Adipocyte (in vitro differentiated cells): ENCODE measurements around the gene HTRA2.

Source experiments
- DNase-seq: peaks from one replicate; pipeline ENCODE4 v3.0.0-alpha.2; 2015; ENCODE audit warnings: low read depth
- H3K27me3 ChIP-seq: replicated peaks from 2 replicates; pipeline ENCODE4 v1.7.0; 2013; ENCODE audit warnings: mild to moderate bottlenecking, low read length, moderate library complexity; ENCODE audit not compliant: control insufficient read depth, insufficient read depth
- H3K36me3 ChIP-seq: 2 replicates; pipeline ENCODE4 v1.7.0; 2013; ENCODE audit warnings: low read length, mild to moderate bottlenecking, moderate library complexity; ENCODE audit not compliant: control insufficient read depth, insufficient read depth, severe bottlenecking
- H3K4me1 ChIP-seq: 2 replicates; pipeline ENCODE4 v1.7.0; 2013; ENCODE audit warnings: mild to moderate bottlenecking, low read length, moderate library complexity; ENCODE audit not compliant: control insufficient read depth, insufficient read depth
- H3K4me3 ChIP-seq: 2 replicates; pipeline ENCODE4 v1.7.0; 2013; ENCODE audit warnings: mild to moderate bottlenecking, low read length, moderate library complexity
- H3K9ac ChIP-seq: 2 replicates; pipeline ENCODE4 v1.7.0; 2013; ENCODE audit warnings: mild to moderate bottlenecking, low read length, moderate library complexity
- H3K9me3 ChIP-seq: 2 replicates; pipeline ENCODE4 v1.7.0; 2013; ENCODE audit warnings: mild to moderate bottlenecking, low read length, moderate library complexity; ENCODE audit not compliant: control insufficient read depth

Gene HTRA2

DNA sequence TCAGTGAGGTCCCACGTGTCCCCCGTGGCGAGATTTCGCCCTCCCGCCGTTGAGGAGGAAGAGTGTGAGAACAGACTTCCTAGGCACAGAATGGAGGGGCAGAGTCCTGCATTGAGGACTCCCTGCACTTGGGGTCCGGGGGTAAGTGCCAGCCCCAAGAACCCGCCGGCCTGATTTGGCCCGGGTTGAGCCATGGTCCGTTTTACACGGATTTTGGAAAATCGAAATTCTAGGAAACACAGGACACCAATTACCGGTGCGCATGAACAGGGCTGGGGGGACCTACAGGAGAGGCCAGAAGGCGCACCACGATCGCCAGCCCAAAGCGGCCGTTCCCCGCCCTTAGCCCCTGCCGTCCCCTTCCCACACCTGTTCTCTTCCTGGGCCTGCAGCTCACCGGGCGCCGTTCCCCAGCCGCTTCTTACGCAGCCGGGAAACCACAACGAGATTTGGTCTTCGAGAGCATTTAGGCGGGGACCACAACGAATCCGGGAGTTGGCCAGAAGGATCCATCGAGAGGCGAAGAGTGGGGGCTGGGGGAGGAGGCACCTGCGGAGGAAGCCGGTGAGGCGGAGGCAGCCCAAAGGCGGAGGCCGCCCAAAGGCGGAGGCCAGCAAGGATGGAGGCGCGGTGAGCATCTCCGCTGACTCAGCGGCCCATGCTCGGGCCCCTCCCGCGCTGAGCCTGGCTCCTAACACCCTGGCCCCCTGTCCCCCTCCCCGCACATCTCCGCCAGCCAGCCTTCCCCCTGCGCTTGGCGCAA lies 15.9 kb upstream of the HTRA2 start:
- Histone ChIP-seq H3K27me3 (peaks cover 77% of the 10 kb centered on the region), H3K9ac (no peak overlapping the region), H3K36me3 (no peaks in the 10 kb centered on the region), H3K4me1 (no peaks in the 10 kb centered on the region), H3K4me3 (no peak overlapping the region), H3K9me3 (no peaks in the 10 kb centered on the region)
- no peak for DNase-seq

DNA sequence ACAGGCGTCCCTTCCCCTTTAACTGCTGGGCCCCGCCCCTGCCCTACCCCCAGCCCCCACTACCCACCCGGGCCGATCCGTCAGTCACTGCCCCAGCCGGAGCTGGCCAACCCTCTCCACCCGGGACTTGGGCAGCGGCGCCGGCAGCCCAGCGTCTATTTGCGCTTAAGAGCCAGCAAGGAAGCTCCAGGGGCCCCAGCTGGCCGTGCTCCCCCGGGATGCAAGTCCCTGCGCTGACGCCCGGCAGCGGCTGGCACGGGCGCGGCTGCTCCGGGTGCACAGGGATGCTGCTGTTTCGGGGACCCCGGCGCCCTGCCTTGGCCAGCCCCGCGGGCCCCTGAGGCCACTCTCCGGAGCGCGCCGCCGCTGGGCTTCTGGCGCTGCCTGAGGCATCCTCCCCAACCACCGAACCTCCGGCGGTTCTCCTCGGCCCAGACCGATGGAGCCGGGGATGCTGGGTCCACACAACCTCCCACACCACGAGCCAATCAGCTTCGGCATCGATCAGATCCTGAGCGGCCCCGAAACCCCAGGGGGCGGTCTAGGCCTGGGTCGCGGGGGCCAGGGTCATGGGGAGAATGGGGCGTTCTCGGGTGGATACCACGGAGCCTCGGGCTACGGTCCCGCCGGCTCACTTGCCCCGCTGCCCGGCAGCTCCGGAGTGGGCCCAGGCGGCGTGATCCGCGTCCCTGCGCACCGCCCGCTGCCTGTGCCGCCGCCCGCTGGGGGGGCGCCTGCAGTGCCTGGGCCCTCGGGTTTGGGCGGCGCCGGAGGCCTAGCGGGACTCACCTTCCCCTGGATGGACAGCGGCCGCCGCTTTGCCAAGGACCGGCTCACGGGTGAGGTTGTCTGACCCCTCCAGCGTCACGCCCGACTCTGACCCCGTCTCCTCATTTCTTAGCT lies 15.1 kb upstream of the HTRA2 start, which contains the start of gene TLX2:
Gene TLX2, plus strand, starts transcription at position 83 of the 903 bp plus-strand sequence. Its CDS starts 357 bp downstream, at position 440.
- H3K27me3 ChIP-seq, result peaks cover 86% of the 10 kb centered on the region

DNA sequence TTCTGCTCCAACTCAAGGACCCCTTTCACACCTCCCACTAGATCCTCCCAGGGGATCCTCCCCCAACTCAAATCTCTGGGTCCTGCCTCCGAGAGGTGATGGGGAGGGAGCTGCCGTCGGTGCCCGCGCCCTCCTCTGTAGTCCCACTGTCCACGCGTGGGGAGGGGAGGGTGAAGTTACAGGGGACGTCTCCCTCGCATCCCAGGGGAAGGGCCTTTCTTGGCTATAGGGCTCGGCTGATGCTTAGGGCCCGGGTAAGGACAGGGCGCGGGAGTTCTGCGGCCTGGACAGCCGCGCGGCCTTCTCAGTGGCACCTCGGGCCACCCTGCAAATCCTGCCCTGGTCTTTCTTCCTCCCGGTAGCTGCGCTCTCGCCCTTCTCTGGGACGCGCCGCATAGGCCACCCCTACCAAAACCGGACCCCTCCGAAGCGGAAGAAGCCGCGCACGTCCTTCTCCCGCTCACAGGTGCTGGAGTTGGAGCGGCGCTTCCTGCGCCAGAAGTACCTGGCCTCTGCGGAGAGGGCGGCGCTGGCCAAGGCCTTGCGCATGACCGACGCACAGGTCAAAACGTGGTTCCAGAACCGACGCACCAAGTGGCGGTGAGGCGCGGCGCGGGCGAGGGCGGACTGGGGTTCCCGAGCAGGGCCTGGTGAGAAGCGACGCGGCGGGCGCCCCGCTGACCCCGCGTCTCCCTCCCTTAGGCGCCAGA lies 14.3 kb upstream of the HTRA2 start:
- no peak for DNase-seq
- Histone ChIP-seq H3K9me3 (peaks cover 3% of the 10 kb centered on the region), H3K4me3 (no peak overlapping the region), H3K9ac (no peak overlapping the region), H3K4me1 (no peaks in the 10 kb centered on the region), H3K27me3 (peaks cover 92% of the 10 kb centered on the region), H3K36me3 (no peaks in the 10 kb centered on the region)

More for the DNA sequence above, 15.1 kb upstream of the HTRA2 start, which contains the start of gene TLX2:
- Histone ChIP-seq H3K4me1 (no peaks in the 10 kb centered on the region), H3K9me3 (no peaks in the 10 kb centered on the region), H3K36me3 (no peaks in the 10 kb centered on the region), H3K9ac (no peak within 1 kb of the TSS), H3K4me3 (no peak within 1 kb of the TSS)
- DNase-seq, result no peak

DNA sequence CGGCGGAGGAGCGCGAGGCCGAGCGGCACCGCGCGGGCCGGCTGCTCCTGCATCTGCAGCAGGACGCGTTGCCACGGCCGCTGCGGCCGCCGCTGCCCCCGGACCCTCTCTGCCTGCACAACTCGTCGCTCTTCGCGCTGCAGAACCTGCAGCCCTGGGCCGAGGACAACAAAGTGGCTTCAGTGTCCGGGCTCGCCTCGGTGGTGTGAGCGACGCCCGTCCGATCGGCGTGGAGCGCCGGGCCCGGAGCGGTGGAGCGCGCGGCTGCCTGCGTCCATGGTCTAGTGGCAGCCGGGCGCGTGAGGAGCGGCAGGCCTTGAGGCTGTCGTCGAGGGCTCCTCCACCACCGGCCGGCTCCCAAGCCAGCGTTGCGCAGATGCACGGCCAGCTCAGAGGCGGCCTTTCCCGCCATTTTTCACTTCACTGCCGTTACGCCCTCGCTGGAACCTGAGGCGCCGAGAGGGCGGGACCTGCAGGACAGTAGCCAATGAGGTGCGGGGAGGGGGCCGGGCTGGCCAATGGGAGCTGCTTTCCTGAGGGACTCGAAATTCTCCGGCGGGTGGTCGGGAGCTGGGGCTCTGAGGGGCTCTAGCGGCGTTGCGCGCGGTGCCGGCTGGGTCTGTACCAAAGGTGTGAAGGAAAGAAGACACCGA lies 13.6 kb upstream of the HTRA2 start:
- H3K9me3 ChIP-seq, result peaks cover 3% of the 10 kb centered on the region
- H3K36me3 ChIP-seq, result no peaks in the 10 kb centered on the region
- peak overlapping the region; percentile 17 for H3K4me3 ChIP-seq
- no peaks in the 10 kb centered on the region for H3K4me1 ChIP-seq
- no peak for DNase-seq
- peaks cover 92% of the 10 kb centered on the region for H3K27me3 ChIP-seq
- no peak overlapping the region for H3K9ac ChIP-seq

DNA sequence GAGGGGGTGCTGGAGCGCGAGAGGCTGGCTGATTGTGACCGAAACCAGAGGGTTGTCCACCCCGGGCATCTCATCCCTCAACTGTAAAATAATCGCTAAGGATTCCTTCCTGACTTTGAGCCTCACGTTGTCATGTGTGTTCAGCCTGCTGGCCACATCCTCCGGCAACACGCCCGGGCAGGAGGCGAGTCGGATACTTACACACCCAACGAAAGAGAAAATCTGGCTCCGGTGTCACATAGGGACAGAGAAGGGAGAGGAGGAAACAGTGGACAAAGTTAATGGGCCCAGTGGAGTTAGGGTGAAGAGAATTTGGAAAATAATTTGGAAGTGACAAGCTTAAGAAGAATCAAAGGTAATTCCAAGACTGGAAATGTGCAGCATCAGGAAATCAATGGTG lies 13.1 kb upstream of the HTRA2 start:
- Histone ChIP-seq H3K4me3 (no peak overlapping the region), H3K36me3 (no peaks in the 10 kb centered on the region), H3K9ac (no peak overlapping the region), H3K9me3 (peaks cover 3% of the 10 kb centered on the region), H3K27me3 (peaks cover 90% of the 10 kb centered on the region), H3K4me1 (no peaks in the 10 kb centered on the region)
- no peak for DNase-seq

DNA sequence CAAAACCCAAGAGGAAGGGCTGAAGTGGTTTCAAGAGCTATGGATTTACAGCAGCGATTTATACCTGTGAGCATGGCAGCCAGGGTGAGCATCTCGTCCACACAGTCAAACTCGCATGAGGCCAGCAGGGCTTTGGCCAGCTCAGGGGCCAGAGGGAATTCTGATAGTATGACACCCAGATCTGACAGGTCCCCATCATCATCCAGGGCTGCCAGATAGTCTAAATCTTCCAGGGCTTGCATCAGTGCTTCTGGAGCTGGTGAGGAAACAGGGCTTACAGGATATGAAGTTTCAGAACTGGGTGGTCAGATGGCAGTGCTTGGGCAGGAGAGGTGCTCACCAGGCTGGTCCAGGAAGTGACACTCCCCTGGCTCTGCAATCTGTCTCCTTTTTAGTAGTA lies 7.2 kb upstream of the HTRA2 start:
- no peak for DNase-seq
- H3K27me3 ChIP-seq, result peaks cover 54% of the 10 kb centered on the region

DNA sequence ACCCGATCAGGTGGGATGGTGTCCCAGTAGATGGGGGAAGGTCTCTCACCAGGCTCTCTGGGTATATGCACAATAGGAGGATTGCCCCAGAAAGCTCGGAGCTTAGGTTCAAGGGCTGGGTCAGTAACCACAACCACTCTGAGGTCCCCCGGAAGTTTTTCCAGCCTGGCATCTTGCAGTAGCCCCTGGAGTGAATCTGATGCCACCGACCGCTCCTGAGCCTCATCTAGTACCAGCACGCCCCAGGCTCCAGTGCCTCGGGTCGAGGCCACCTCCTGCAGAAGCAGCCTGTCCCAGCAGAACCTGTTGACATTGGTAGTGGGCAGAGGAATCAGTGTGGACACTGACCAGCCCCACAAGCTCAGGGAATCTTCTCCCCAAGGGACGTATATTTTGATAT lies 5.7 kb upstream of the HTRA2 start:
- peaks cover 39% of the 10 kb centered on the region for H3K27me3 ChIP-seq
- H3K4me3 ChIP-seq, result no peak overlapping the region
- H3K36me3 ChIP-seq, result peaks cover 23% of the 10 kb centered on the region
- H3K9ac ChIP-seq, result no peak overlapping the region
- DNase-seq, result no peak
- peaks cover 3% of the 10 kb centered on the region for H3K9me3 ChIP-seq
- H3K4me1 ChIP-seq, result peaks cover 12% of the 10 kb centered on the region

More for the DNA sequence above, 7.2 kb upstream of the HTRA2 start:
- Histone ChIP-seq H3K36me3 (peaks cover 19% of the 10 kb centered on the region), H3K4me1 (no peaks in the 10 kb centered on the region), H3K9ac (no peak overlapping the region), H3K9me3 (peaks cover 3% of the 10 kb centered on the region), H3K4me3 (no peak overlapping the region)

DNA sequence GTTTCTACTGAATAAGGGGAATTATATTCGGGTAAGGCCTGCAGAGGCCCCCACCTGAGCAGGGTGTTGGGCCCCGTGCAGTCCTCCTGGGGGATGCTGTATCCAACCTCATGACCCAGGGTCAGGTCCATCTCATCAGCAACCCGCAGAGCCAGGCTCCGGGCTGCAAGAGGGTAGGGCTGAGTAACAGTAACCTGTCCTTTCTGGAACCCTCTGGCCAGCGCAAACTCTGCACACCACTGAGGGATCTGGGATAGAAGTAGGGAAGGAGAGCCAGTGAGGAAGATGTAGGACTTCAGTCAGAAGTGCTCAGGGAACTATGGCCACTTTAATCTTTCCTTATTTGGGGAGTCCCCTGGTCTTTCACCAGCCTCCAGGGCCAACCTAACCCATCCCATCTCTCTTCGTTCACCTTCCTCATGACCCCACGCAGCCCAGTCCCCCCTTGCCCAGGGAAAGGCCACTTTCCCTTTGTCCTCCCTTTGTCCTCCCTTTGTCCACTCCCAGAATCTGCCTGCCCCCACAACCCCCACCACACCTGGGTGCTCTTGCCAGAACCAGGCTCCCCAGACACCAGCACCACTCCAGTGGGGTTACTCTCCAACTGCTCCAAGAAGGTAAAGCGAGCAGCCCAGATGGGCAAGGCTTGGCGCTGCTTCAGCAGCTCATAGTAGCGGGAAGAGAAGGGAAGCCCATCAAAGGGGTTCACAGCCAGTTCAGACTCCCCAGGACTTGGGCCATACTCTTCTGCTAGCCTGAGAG lies 4.6 kb upstream of the HTRA2 start:
- H3K27me3 ChIP-seq, result peaks cover 28% of the 10 kb centered on the region
- H3K4me1 ChIP-seq, result peaks cover 12% of the 10 kb centered on the region
- DNase-seq, result no peak
- no peak overlapping the region for H3K4me3 ChIP-seq
- H3K9ac ChIP-seq, result no peak overlapping the region
- peaks cover 3% of the 10 kb centered on the region for H3K9me3 ChIP-seq
- peaks cover 23% of the 10 kb centered on the region for H3K36me3 ChIP-seq

DNA sequence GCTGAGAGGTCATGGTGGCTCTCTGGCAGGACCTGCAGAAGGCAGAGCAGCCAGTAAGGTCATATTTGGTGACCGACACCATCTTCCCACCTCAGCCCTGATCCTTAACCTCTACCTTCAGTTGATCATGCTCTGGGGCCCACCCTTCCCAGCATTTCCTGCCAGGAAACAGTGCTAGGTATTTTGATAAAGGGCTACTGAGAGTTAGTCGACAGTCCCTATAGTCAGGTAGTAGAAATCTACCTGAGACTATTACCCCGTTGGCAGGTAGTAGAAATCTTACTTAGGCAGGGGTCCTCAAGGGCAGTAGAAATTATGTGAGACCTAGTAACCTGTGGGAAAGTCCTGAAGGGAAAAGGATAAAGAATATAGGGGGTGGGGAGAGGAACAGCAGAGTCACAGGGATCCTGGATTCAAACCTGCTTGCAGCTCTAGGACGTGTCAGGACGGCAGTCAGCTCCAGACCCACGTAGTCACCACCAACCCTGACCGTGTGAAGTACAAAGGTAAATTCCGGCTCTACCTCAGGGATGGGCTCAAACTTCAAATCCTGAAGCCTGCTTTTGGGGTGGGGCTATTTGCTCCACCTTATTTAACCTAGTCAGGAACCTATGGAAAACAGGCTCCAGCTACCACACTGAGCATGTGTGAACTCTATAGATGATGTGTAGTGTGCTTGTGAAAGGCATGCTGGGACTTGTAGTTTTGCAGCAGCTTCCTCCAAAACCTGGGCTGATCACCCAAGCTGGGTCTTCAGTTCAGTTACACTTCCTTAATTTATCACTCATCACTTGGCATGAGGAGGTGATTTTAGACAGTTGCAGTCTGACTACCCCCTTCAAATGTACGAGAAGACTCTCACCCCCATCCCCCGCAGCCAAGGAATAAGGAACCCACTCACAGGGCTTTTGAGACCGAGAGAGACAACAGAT lies 3.8 kb upstream of the HTRA2 start, which contains the start of gene DQX1:
Gene DQX1, minus strand, starts transcription at position 515 of the 932 bp plus-strand sequence. Its CDS starts 502 bp downstream, at position 13.
- no peak for DNase-seq
- Histone ChIP-seq H3K9me3 (no peaks in the 10 kb centered on the region), H3K36me3 (peaks cover 23% of the 10 kb centered on the region), H3K4me3 (no peak within 1 kb of the TSS), H3K9ac (no peak within 1 kb of the TSS), H3K4me1 (peaks cover 17% of the 10 kb centered on the region), H3K27me3 (peaks cover 19% of the 10 kb centered on the region)
